HG03354 (cell line): Measurements from ENCODE around the gene SNN.

ENCODE experiments used
- ATAC-seq: cut with Tn5 transposase; IDR thresholded peaks from one replicate; pipeline ENCODE4 v1.9.1; 2021; ENCODE audit warnings: mild to moderate bottlenecking; ENCODE audit not compliant: unreplicated experiment, poor library complexity, severe bottlenecking

Gene SNN

GRCh38 chr16:11667824-11668622 is at the start of gene SNN:
TSS of gene SNN (plus strand) at chr16:11668455. CDS start at chr16:11676060, 7,605 bp downstream.
- ATAC-seq, result peak; percentile 65

GRCh38 chr16:11619327-11619851 is 48.9 kb upstream of the SNN start:
- peak; percentile 66 for ATAC-seq

- no peak for ATAC-seq
These were observed 47.8 kb upstream of the SNN start for GRCh38 chr16:11620243-11621003.

GRCh38 chr16:11621539-11621919 is 46.7 kb upstream of the SNN start:
- ATAC-seq, result no peak

- no peak for ATAC-seq
These were observed 46.2 kb upstream of the SNN start for GRCh38 chr16:11621920-11622651.

- peak; percentile 57 for ATAC-seq
These were observed 44.0 kb upstream of the SNN start for GRCh38 chr16:11624205-11624604.

- ATAC-seq, result no peak
These were observed 43.3 kb upstream of the SNN start for GRCh38 chr16:11624636-11625607.

GRCh38 chr16:11625769-11626168 is 42.5 kb upstream of the SNN start:
- no peak for ATAC-seq

- no peak for ATAC-seq
These were observed 41.5 kb upstream of the SNN start for GRCh38 chr16:11626657-11627291.

- ATAC-seq, result no peak
These were observed 41.0 kb upstream of the SNN start for GRCh38 chr16:11627292-11627663.

- no peak for ATAC-seq
These were observed 40.3 kb upstream of the SNN start for GRCh38 chr16:11627822-11628457.

- ATAC-seq, result no peak
These were observed 38.9 kb upstream of the SNN start for GRCh38 chr16:11629071-11630030.

GRCh38 chr16:11630046-11630767 is 38.0 kb upstream of the SNN start:
- ATAC-seq, result no peak

GRCh38 chr16:11630768-11631056 is 37.5 kb upstream of the SNN start:
- no peak for ATAC-seq

GRCh38 chr16:11631214-11631613 is 37.0 kb upstream of the SNN start:
- ATAC-seq, result no peak

- no peak for ATAC-seq
These were observed 35.8 kb upstream of the SNN start for GRCh38 chr16:11632455-11632939.

GRCh38 chr16:11633113-11633512 is 35.1 kb upstream of the SNN start:
- ATAC-seq, result no peak
